Caco-2 (cell line): Measurements from ENCODE around the gene CALML5. TPM values are rescaled to one million over a fixed set of nuclear protein-coding genes. Genes with fewer than 3 reads are reported as not detected.
A peak's percentile ranks its signal among the peaks of the same experiment; 100 is the strongest.

Source experiments
- BruUV-seq: library from RNA; stranded (reverse); fragments of 400-500 nt; replicated peaks from 2 replicates; lab custom pipeline; 2021; lab: Mats Ljungman, UMichigan
- CTCF ChIA-PET: fragments of 300-600 bp; sonication (Branson Sonifier 250); formaldehyde crosslinking; loops from one replicate; lab custom pipeline; 2022; ENCODE audit warnings: antibody characterized with exemption; lab: Charles Lee
- POLR2A ChIA-PET: fragments of 300-600 bp; sonication (Branson Sonifier 250); formaldehyde crosslinking; loops from one replicate; lab custom pipeline; 2022; ENCODE audit warnings: antibody characterized with exemption; lab: Charles Lee
- DNase-seq, 2 experiments: peaks; one replicate each; pipeline versions ENCODE4 v3.0.0 to v3.0.0-alpha.2; 2020 to 2022
- H3K27me3 ChIP-seq: replicated peaks from 2 replicates; pipeline ENCODE4 v1.6.0; 2011; ENCODE audit warnings: low read length; ENCODE audit not compliant: control insufficient read depth, insufficient read depth
- H3K36me3 ChIP-seq: 2 replicates; pipeline ENCODE4 v1.5.1; 2011; ENCODE audit warnings: low read length; ENCODE audit not compliant: control insufficient read depth, insufficient read depth
- H3K4me1 ChIP-seq: fragments of 250-450 bp; sonication (Bioruptor Pico); 2 replicates; pipeline ENCODE4 v1.5.1; 2020; ENCODE audit warnings: mild to moderate bottlenecking
- H3K4me3 ChIP-seq: 2 replicates; pipeline ENCODE4 v1.5.1; 2011; ENCODE audit warnings: low read depth, mild to moderate bottlenecking, control low read depth, low read length
- H3K9me3 ChIP-seq: fragments of 250-450 bp; sonication (Bioruptor Pico); 2 replicates; pipeline ENCODE4 v1.5.1; 2020; ENCODE audit warnings: mild to moderate bottlenecking, moderate library complexity
- H3K27ac Mint-ChIP-seq: one replicate; pipeline ENCODE4 v1.8.0; 2022; ENCODE audit warnings: mixed read lengths; ENCODE audit not compliant: unreplicated experiment
- H3K27me3 Mint-ChIP-seq: one replicate; pipeline ENCODE4 v1.8.0; 2022; ENCODE audit warnings: mixed read lengths; ENCODE audit not compliant: insufficient read depth, unreplicated experiment
- H3K36me3 Mint-ChIP-seq: one replicate; pipeline ENCODE4 v1.8.0; 2022; ENCODE audit warnings: mild to moderate bottlenecking, mixed read lengths; ENCODE audit not compliant: insufficient read depth, unreplicated experiment
- H3K4me1 Mint-ChIP-seq: one replicate; pipeline ENCODE4 v1.8.0; 2022; ENCODE audit warnings: low read depth, mixed read lengths; ENCODE audit not compliant: unreplicated experiment
- H3K4me3 Mint-ChIP-seq: one replicate; pipeline ENCODE4 v1.8.0; 2022; ENCODE audit warnings: mild to moderate bottlenecking, moderate library complexity, mixed read lengths; ENCODE audit not compliant: unreplicated experiment
- H3K9me3 Mint-ChIP-seq: one replicate; pipeline ENCODE4 v1.8.0; 2022; ENCODE audit warnings: mixed read lengths; ENCODE audit not compliant: unreplicated experiment
- intact Hi-C: fragments of 100-400 bp; cut with micrococcal nuclease; formaldehyde crosslinking; loops from one replicate; pipeline ENCODE4 v1.10.0; 2022; ENCODE audit not compliant: unreplicated experiment
- total RNA-seq: library from RNA; stranded (reverse); gene quantifications from 2 replicates; pipeline ENCODE4 v1.2.3, GENCODE V29; 2022
- TF ChIP-seq, protein P1 (sequence below), 2 experiments: fragments of 200-600 bp in 1 of 2; IDR thresholded peaks; 1 replicate in 1 of 2; 2 replicates in 1 of 2; pipeline versions ENCODE4 v1.5.1 to v1.8.0; 2011 to 2022; ENCODE audit warnings: antibody characterized with exemption in 1 of 2, control low read depth in 1 of 2, inconsistent platforms in 1 of 2, low read depth in 1 of 2, low read length in 1 of 2, mild to moderate bottlenecking in 1 of 2, moderate library complexity in 1 of 2; ENCODE audit not compliant: insufficient read depth in 1 of 2, severe bottlenecking in 1 of 2, unreplicated experiment in 1 of 2

CALML5 gene
- total RNA-seq, 1 experiment from 2014 or later = not detected

DNA sequence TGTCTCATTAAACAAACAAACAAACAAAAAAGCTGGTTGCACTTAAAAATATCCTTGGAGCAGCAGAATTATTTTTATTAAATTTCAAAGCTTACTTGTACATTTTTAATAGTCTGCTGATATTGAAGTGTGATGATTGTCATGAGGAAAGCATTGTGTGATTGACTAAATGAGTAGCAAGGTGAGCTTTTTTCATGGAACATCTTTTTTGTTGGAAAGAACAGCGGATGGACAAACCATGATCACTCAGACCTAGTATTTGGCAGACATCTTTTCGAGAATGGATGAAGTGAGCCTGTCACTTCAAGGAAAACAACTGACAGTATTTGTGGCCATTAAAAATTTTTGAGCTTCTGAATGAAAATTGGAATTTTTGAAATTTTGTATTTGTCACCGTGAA lies 19.7 kb upstream of the CALML5 start:
- H3K27me3 Mint-ChIP-seq = no peaks in the 10 kb centered on the region
- intact Hi-C loops = loop anchor here (5.0 kb wide), 1 partner anchor 68 kb away; no protein-coding TSS in a partner anchor
- CTCF ChIA-PET = interaction anchor here (1.3 to 1.4 kb wide), 2 partner anchors 85 to 103 kb away, joined by 4 read pairs; no protein-coding TSS in a partner anchor
- no peak for DNase-seq
- peaks cover 50% of the 10 kb centered on the region for H3K4me1 Mint-ChIP-seq
- POLR2A ChIA-PET = interaction anchor here (0.7 to 1.9 kb wide), 3 partner anchors 9 to 649 kb away, joined by 3 to 9 read pairs (median 4); no protein-coding TSS in a partner anchor
- H3K4me3 Mint-ChIP-seq = peak overlapping the region; percentile 44
- Histone ChIP-seq H3K36me3 (no peaks in the 10 kb centered on the region), H3K4me3 (no peak overlapping the region), H3K4me1 (peaks cover 54% of the 10 kb centered on the region), H3K27me3 (no peaks in the 10 kb centered on the region), H3K9me3 (peaks cover 11% of the 10 kb centered on the region)
- H3K9me3 Mint-ChIP-seq = no peaks in the 10 kb centered on the region
- TF ChIP-seq, protein P1, sequence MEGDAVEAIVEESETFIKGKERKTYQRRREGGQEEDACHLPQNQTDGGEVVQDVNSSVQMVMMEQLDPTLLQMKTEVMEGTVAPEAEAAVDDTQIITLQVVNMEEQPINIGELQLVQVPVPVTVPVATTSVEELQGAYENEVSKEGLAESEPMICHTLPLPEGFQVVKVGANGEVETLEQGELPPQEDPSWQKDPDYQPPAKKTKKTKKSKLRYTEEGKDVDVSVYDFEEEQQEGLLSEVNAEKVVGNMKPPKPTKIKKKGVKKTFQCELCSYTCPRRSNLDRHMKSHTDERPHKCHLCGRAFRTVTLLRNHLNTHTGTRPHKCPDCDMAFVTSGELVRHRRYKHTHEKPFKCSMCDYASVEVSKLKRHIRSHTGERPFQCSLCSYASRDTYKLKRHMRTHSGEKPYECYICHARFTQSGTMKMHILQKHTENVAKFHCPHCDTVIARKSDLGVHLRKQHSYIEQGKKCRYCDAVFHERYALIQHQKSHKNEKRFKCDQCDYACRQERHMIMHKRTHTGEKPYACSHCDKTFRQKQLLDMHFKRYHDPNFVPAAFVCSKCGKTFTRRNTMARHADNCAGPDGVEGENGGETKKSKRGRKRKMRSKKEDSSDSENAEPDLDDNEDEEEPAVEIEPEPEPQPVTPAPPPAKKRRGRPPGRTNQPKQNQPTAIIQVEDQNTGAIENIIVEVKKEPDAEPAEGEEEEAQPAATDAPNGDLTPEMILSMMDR (IDR thresholded peaks at IDR 0.05; ENCODE audit: insufficient read depth in 1 of 2, low read depth in 1 of 2, low read length in 1 of 2, severe bottlenecking in 1 of 2, unreplicated experiment in 1 of 2) = no peak
- BruUV-seq = no TSS peak
- H3K36me3 Mint-ChIP-seq = peaks cover 19% of the 10 kb centered on the region
- peak overlapping the region; percentile 70 for H3K27ac Mint-ChIP-seq

DNA sequence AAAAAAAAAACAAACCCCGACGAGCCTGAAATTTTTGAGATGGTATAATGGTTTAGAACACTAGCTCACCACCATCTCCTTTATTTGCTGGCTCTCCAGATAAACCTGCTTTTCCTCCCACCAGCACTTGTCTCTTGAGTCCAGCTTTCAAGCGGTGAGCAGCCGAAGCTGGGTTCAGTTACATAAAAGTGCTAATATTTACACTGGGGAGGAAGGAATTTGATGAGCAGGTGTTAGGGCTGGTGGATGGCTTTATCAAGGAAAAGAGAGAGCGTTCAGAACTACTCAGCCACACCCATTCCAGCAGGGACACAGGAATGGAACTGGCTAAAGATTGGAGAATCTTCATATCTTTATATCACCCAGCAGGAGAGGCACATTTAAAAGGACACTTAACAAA lies 18.8 kb upstream of the CALML5 start:
- Mint-ChIP-seq H3K4me1 (peaks cover 47% of the 10 kb centered on the region), H3K4me3 (peak overlapping the region; percentile 44), H3K36me3 (peaks cover 19% of the 10 kb centered on the region), H3K27me3 (no peaks in the 10 kb centered on the region), H3K27ac (peak overlapping the region; percentile 70), H3K9me3 (no peaks in the 10 kb centered on the region)
- ChIA-PET POLR2A (interaction anchor here (0.5 to 1.9 kb wide), 7 partner anchors 12 to 650 kb away, joined by 3 to 9 read pairs (median 4); partner anchors contain the start of gene GDI2), CTCF (interaction anchor here (0.6 to 1.4 kb wide), 7 partner anchors 17 to 112 kb away, joined by 3 to 6 read pairs (median 4); no protein-coding TSS in a partner anchor)
- Histone ChIP-seq H3K36me3 (no peaks in the 10 kb centered on the region), H3K4me1 (peaks cover 56% of the 10 kb centered on the region), H3K9me3 (peaks cover 11% of the 10 kb centered on the region), H3K4me3 (no peak overlapping the region), H3K27me3 (no peaks in the 10 kb centered on the region)
- DNase-seq = peak; percentile 93 to 95
- intact Hi-C loops = loop anchor here (1.0 to 5.0 kb wide), 8 partner anchors 15 to 105 kb away; no protein-coding TSS in a partner anchor
- BruUV-seq = no TSS peak
- TF ChIP-seq, protein P1 (IDR thresholded peaks at IDR 0.05; ENCODE audit: insufficient read depth in 1 of 2, low read depth in 1 of 2, low read length in 1 of 2, severe bottlenecking in 1 of 2, unreplicated experiment in 1 of 2) = no peak

DNA sequence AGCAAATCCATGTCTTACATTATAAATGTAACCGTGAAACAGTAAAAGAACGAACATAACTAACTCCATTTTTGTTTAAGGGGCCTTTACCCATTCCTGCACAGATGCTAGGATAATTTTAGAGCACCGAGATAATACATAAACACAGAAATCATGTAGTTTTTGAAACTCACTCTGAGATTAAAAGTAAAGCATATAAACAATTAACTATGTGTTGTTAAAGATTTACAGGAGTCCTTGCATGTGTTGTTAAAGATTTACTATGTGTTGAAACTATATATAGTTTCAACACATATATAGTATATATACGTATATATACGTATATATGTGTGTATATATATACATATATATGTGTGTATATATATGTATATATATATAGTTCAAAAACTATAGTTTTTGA lies 18.2 kb upstream of the CALML5 start:
- TF ChIP-seq, protein P1 (IDR thresholded peaks at IDR 0.05; ENCODE audit: insufficient read depth in 1 of 2, low read depth in 1 of 2, low read length in 1 of 2, severe bottlenecking in 1 of 2, unreplicated experiment in 1 of 2) = no peak
- Mint-ChIP-seq H3K9me3 (no peaks in the 10 kb centered on the region), H3K36me3 (peaks cover 19% of the 10 kb centered on the region), H3K4me3 (peak overlapping the region; percentile 44), H3K27me3 (no peaks in the 10 kb centered on the region), H3K27ac (peak overlapping the region; percentile 70), H3K4me1 (peaks cover 53% of the 10 kb centered on the region)
- Histone ChIP-seq H3K4me3 (no peak overlapping the region), H3K9me3 (peaks cover 11% of the 10 kb centered on the region), H3K36me3 (no peaks in the 10 kb centered on the region), H3K4me1 (peaks cover 61% of the 10 kb centered on the region), H3K27me3 (no peaks in the 10 kb centered on the region)
- DNase-seq = no peak
- ChIA-PET POLR2A (interaction anchor here (0.5 to 1.9 kb wide), 5 partner anchors 12 to 220 kb away, joined by 3 to 9 read pairs (median 5); no protein-coding TSS in a partner anchor), CTCF (interaction anchor here (0.9 to 1.4 kb wide), 6 partner anchors 16 to 112 kb away, joined by 3 to 6 read pairs (median 4); no protein-coding TSS in a partner anchor)
- intact Hi-C loops = loop anchor here (5.0 kb wide), 1 partner anchor 70 kb away; no protein-coding TSS in a partner anchor
- TSS peak; percentile 63 for BruUV-seq
